ENCODE measurements around the gene ATP6V1C2.

Gene ATP6V1C2, protein sequence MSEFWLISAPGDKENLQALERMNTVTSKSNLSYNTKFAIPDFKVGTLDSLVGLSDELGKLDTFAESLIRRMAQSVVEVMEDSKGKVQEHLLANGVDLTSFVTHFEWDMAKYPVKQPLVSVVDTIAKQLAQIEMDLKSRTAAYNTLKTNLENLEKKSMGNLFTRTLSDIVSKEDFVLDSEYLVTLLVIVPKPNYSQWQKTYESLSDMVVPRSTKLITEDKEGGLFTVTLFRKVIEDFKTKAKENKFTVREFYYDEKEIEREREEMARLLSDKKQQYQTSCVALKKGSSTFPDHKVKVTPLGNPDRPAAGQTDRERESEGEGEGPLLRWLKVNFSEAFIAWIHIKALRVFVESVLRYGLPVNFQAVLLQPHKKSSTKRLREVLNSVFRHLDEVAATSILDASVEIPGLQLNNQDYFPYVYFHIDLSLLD

DNA sequence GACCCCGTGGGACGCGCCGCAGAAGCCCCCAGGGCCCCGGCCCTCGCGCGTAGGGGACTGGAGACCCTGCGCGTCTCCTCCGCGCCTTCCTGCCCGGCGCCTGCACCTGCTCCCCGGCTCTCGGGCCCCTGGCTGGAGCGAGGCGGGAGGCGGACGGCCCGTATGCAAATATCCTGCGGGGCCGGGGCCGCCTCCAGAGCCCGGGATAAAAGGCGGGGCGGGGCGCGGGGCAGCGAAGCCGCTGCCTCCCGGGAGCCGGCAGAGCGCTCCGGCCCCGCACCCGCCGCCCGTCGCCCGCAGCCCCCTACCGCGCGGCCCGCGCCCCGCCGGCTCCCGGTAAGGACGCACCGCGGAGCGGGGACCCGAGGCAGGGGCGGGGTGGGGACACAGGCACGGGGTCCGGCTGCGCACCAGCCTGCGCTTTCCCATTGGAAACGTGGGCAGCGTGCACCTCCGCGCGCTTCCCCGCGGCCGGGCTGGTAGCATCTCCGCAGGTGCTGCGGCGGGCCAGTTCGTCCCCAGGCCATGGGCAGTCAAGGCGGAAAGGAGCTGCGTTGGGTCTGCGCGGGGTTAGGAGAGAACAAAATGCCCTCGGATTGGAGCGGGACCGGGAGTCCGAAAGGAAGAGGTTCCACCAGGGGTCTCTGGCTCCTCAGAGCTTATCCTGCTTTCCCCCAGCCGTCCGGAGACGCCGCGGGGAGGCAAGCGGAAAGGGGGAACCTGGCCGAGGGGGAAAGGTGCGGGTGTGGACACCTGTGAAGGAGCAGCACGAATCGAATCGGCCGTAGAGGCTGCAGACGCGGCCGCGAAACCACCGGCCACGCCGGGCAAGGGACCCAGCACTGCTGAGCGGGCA is at the start of gene ATP6V1C2:
ATP6V1C2 (plus strand) TSS at position 235 of the 856 bp plus-strand sequence. CDS start 1,220 bp downstream, outside the sequence.
- Histone ChIP-seq H3K27ac (ENCODE audit: low read depth, low read length) (no peak within 1 kb of the TSS), H3K4me3 (ENCODE audit: low read depth, low read length) (peak within 1 kb of the TSS; percentile 61), H3K4me1 (ENCODE audit: control insufficient read depth, insufficient read depth, low read length) (peaks cover 2% of the 10 kb centered on the region; the same call in 1 of the 2 replicates), H3K27me3 (ENCODE audit: control insufficient read depth, insufficient read depth, low read length) (peaks cover 89% of the 10 kb centered on the region), H3K9ac (ENCODE audit: low read length) (no peak within 1 kb of the TSS), H3K9me3 (ENCODE audit: control insufficient read depth, insufficient read depth, low read depth, low read length) (no peaks in the 10 kb centered on the region), H3K36me3 (ENCODE audit: control insufficient read depth, insufficient read depth, low read length) (no peaks in the 10 kb centered on the region)

- Histone ChIP-seq H3K9ac (ENCODE audit: low read length) (no peak overlapping the region), H3K27ac (ENCODE audit: low read depth, low read length) (no peak overlapping the region), H3K4me1 (ENCODE audit: control insufficient read depth, insufficient read depth, low read length) (no peaks in the 10 kb centered on the region), H3K27me3 (ENCODE audit: control insufficient read depth, insufficient read depth, low read length) (no peaks in the 10 kb centered on the region), H3K9me3 (ENCODE audit: control insufficient read depth, insufficient read depth, low read depth, low read length) (no peaks in the 10 kb centered on the region), H3K4me3 (ENCODE audit: low read depth, low read length) (no peak overlapping the region), H3K36me3 (ENCODE audit: control insufficient read depth, insufficient read depth, low read length) (peaks cover 37% of the 10 kb centered on the region)
Measured at GRCh38 chr2:10675131-10675530, 46.3 kb upstream of the ATP6V1C2 start.

GRCh38 chr2:10678225-10678624 is 43.2 kb upstream of the ATP6V1C2 start:
- H3K9me3 ChIP-seq (ENCODE audit: control insufficient read depth, insufficient read depth, low read depth, low read length), result no peaks in the 10 kb centered on the region
- no peak overlapping the region for H3K27ac ChIP-seq (ENCODE audit: low read depth, low read length)
- H3K27me3 ChIP-seq (ENCODE audit: control insufficient read depth, insufficient read depth, low read length), result no peaks in the 10 kb centered on the region
- peaks cover 41% of the 10 kb centered on the region for H3K36me3 ChIP-seq (ENCODE audit: control insufficient read depth, insufficient read depth, low read length)
- H3K4me1 ChIP-seq (ENCODE audit: control insufficient read depth, insufficient read depth, low read length), result no peaks in the 10 kb centered on the region
- H3K4me3 ChIP-seq (ENCODE audit: low read depth, low read length), result no peak overlapping the region
- H3K9ac ChIP-seq (ENCODE audit: low read length), result no peak overlapping the region

- peaks cover 44% of the 10 kb centered on the region for H3K36me3 ChIP-seq (ENCODE audit: control insufficient read depth, insufficient read depth, low read length)
- no peaks in the 10 kb centered on the region for H3K27me3 ChIP-seq (ENCODE audit: control insufficient read depth, insufficient read depth, low read length)
- no peak overlapping the region for H3K27ac ChIP-seq (ENCODE audit: low read depth, low read length)
- H3K4me1 ChIP-seq (ENCODE audit: control insufficient read depth, insufficient read depth, low read length), result no peaks in the 10 kb centered on the region
- no peak overlapping the region for H3K9ac ChIP-seq (ENCODE audit: low read length)
- no peak overlapping the region for H3K4me3 ChIP-seq (ENCODE audit: low read depth, low read length)
- H3K9me3 ChIP-seq (ENCODE audit: control insufficient read depth, insufficient read depth, low read depth, low read length), result no peaks in the 10 kb centered on the region
Measured at GRCh38 chr2:10680214-10680613, 41.2 kb upstream of the ATP6V1C2 start.

- no peak overlapping the region for H3K4me3 ChIP-seq (ENCODE audit: low read depth, low read length)
- no peak overlapping the region for H3K9ac ChIP-seq (ENCODE audit: low read length)
- H3K4me1 ChIP-seq (ENCODE audit: control insufficient read depth, insufficient read depth, low read length), result no peaks in the 10 kb centered on the region
- no peaks in the 10 kb centered on the region for H3K9me3 ChIP-seq (ENCODE audit: control insufficient read depth, insufficient read depth, low read depth, low read length)
- H3K27me3 ChIP-seq (ENCODE audit: control insufficient read depth, insufficient read depth, low read length), result no peaks in the 10 kb centered on the region
- peaks cover 39% of the 10 kb centered on the region for H3K36me3 ChIP-seq (ENCODE audit: control insufficient read depth, insufficient read depth, low read length)
- H3K27ac ChIP-seq (ENCODE audit: low read depth, low read length), result no peak overlapping the region
Measured at GRCh38 chr2:10680957-10681356, 40.5 kb upstream of the ATP6V1C2 start.

- H3K4me1 ChIP-seq (ENCODE audit: control insufficient read depth, insufficient read depth, low read length), result peaks cover 7% of the 10 kb centered on the region; the same call in 1 of the 2 replicates
- no peak overlapping the region for H3K9ac ChIP-seq (ENCODE audit: low read length)
- H3K4me3 ChIP-seq (ENCODE audit: low read depth, low read length), result no peak overlapping the region
- H3K27ac ChIP-seq (ENCODE audit: low read depth, low read length), result no peak overlapping the region
- H3K36me3 ChIP-seq (ENCODE audit: control insufficient read depth, insufficient read depth, low read length), result peaks cover 25% of the 10 kb centered on the region
- no peaks in the 10 kb centered on the region for H3K9me3 ChIP-seq (ENCODE audit: control insufficient read depth, insufficient read depth, low read depth, low read length)
- no peaks in the 10 kb centered on the region for H3K27me3 ChIP-seq (ENCODE audit: control insufficient read depth, insufficient read depth, low read length)
Measured at GRCh38 chr2:10686176-10686730, 35.2 kb upstream of the ATP6V1C2 start.

DNA sequence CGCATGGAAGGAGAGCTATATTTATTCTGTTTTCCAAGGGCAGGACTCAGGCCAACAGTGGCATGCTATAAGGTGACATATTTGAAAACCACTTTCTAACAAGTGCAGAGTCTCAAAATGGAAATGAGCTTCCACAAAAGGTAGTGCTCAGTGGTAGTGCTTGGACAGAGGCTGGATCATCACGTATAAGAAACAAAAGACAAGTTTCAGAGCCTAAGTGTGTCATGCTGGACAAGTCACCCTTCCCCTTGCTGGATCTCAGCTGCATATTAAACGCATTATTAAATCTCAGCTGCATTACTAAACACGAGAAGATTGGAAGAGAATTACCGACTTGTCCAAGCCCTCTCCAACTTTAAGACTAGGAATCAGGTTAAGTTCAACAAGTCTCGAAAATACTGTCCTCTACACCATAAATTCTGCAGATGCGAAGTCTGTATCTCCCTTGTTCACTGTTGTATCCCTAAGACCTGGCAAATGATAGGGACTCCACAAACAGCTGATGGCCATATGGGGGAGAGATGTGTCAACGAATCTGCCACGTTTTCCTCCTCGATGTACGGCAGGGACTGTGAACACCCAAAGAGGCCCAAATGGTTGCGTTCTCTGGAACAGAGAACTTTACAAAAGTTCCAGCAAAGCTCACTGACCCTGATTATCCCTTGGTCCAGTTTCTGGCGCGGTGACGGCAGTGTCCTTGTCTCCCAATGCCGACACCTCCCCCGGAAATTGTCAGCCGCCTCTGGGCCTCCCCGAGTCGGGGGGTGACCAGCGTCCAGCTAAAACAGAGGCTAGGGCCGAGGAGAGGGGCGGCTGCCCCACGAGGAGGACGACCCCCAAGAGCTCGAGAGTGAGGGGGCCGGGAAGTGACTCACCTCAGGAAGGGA is 32.3 kb upstream of the ATP6V1C2 start:
- Histone ChIP-seq H3K27me3 (ENCODE audit: control insufficient read depth, insufficient read depth, low read length) (no peaks in the 10 kb centered on the region), H3K27ac (ENCODE audit: low read depth, low read length) (peak overlapping the region; percentile 78; the same call in 1 of the 2 replicates), H3K36me3 (ENCODE audit: control insufficient read depth, insufficient read depth, low read length) (peaks cover 7% of the 10 kb centered on the region), H3K4me3 (ENCODE audit: low read depth, low read length) (peak overlapping the region; percentile 99), H3K9me3 (ENCODE audit: control insufficient read depth, insufficient read depth, low read depth, low read length) (no peaks in the 10 kb centered on the region), H3K4me1 (ENCODE audit: control insufficient read depth, insufficient read depth, low read length) (peaks cover 7% of the 10 kb centered on the region; the same call in 1 of the 2 replicates), H3K9ac (ENCODE audit: low read length) (peak overlapping the region; percentile 99)

DNA sequence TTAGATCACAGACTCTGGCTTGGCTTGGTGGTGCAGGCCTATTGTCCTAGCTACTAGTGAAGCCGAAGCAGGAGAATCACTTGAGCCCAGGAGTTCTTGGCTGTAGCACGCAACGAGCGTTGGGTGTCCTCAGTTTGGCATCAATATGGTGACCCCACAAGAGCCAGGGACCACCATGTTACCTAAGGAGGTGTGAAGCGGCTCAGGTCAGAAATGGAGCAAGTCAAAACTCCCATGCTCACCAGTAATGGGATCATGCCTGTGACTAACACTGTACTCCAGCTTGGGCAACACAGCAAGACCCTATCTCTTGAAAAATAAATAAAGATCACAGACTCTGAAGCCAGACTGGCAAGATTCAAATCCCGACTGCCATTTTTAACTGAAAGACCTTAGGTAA is 29.9 kb upstream of the ATP6V1C2 start:
- Histone ChIP-seq H3K36me3 (ENCODE audit: control insufficient read depth, insufficient read depth, low read length) (peaks cover 3% of the 10 kb centered on the region; the same call in 1 of the 2 replicates), H3K9me3 (ENCODE audit: control insufficient read depth, insufficient read depth, low read depth, low read length) (no peaks in the 10 kb centered on the region), H3K9ac (ENCODE audit: low read length) (no peak overlapping the region), H3K4me1 (ENCODE audit: control insufficient read depth, insufficient read depth, low read length) (peaks cover 7% of the 10 kb centered on the region; the same call in 1 of the 2 replicates), H3K27ac (ENCODE audit: low read depth, low read length) (no peak overlapping the region), H3K4me3 (ENCODE audit: low read depth, low read length) (no peak overlapping the region), H3K27me3 (ENCODE audit: control insufficient read depth, insufficient read depth, low read length) (no peaks in the 10 kb centered on the region)

GRCh38 chr2:10700078-10700803 is 21.2 kb upstream of the ATP6V1C2 start:
- H3K9me3 ChIP-seq (ENCODE audit: control insufficient read depth, insufficient read depth, low read depth, low read length), result no peaks in the 10 kb centered on the region
- no peaks in the 10 kb centered on the region for H3K27me3 ChIP-seq (ENCODE audit: control insufficient read depth, insufficient read depth, low read length)
- no peak overlapping the region for H3K4me3 ChIP-seq (ENCODE audit: low read depth, low read length)
- no peaks in the 10 kb centered on the region for H3K4me1 ChIP-seq (ENCODE audit: control insufficient read depth, insufficient read depth, low read length)
- no peak overlapping the region for H3K9ac ChIP-seq (ENCODE audit: low read length)
- no peaks in the 10 kb centered on the region for H3K36me3 ChIP-seq (ENCODE audit: control insufficient read depth, insufficient read depth, low read length)
- H3K27ac ChIP-seq (ENCODE audit: low read depth, low read length), result no peak overlapping the region

Data from HUES6 (cell line).